Neuronal stem cell (in vitro differentiated cells): Measurements from ENCODE around the gene CREB3.
A peak's percentile ranks its signal among the peaks of the same experiment; 100 is the strongest.

Experiments used
- DNase-seq: peaks from one replicate; pipeline ENCODE4 v3.0.0-alpha.2; 2013; ENCODE audit warnings: low spot score
- H2AFZ ChIP-seq: one replicate; pipeline ENCODE4 v1.6.1; 2013; ENCODE audit warnings: mild to moderate bottlenecking, low read length, inconsistent platforms
- H2AK5ac ChIP-seq: 2 replicates; pipeline ENCODE4 v1.6.1; 2013; ENCODE audit warnings: low read depth, mild to moderate bottlenecking, inconsistent platforms, low read length, moderate library complexity, mixed read lengths
- H2BK120ac ChIP-seq: 2 replicates; pipeline ENCODE4 v1.6.1; 2013; ENCODE audit warnings: low read depth, mild to moderate bottlenecking, inconsistent platforms, low read length, moderate library complexity, mixed read lengths
- H2BK12ac ChIP-seq: one replicate; pipeline ENCODE4 v1.6.1; 2013; ENCODE audit warnings: low read length, inconsistent platforms
- H2BK15ac ChIP-seq: 2 replicates; pipeline ENCODE4 v1.6.1; 2013; ENCODE audit warnings: mild to moderate bottlenecking, low read length, inconsistent platforms, mixed read lengths
- H2BK5ac ChIP-seq: one replicate; pipeline ENCODE4 v1.6.1; 2013; ENCODE audit warnings: inconsistent platforms, mild to moderate bottlenecking, low read length, moderate library complexity
- H3K14ac ChIP-seq: one replicate; pipeline ENCODE4 v1.6.1; 2013; ENCODE audit warnings: low read length, inconsistent platforms
- H3K18ac ChIP-seq: 2 replicates; pipeline ENCODE4 v1.6.1; 2013; ENCODE audit warnings: low read length, inconsistent platforms
- H3K23ac ChIP-seq: 2 replicates; pipeline ENCODE4 v1.6.1; 2013; ENCODE audit warnings: low read depth, mild to moderate bottlenecking, mixed read lengths, low read length, inconsistent platforms; ENCODE audit not compliant: poor library complexity
- H3K27ac ChIP-seq: replicated peaks from 3 replicates; pipeline ENCODE4 v1.5.1; 2013; ENCODE audit warnings: low read length, inconsistent platforms
- H3K27me3 ChIP-seq, 3 experiments: 2 replicates each; pipeline ENCODE4 v1.6.1; 2013; ENCODE audit warnings: low read length in 3 of 3, mild to moderate bottlenecking in 2 of 3, inconsistent platforms in 1 of 3, low read depth in 1 of 3, mixed read lengths in 1 of 3, moderate library complexity in 1 of 3; ENCODE audit not compliant: control insufficient read depth in 3 of 3, insufficient read depth in 3 of 3
- H3K36me3 ChIP-seq, 2 donors: replicated peaks in 1 of 2; 2 replicates each; pipeline ENCODE4 v1.6.1; 2013; ENCODE audit warnings: low read length in 2 of 2; ENCODE audit not compliant: control insufficient read depth in 2 of 2, insufficient read depth in 2 of 2
- H3K4ac ChIP-seq: 2 replicates; pipeline ENCODE4 v1.6.1; 2013; ENCODE audit warnings: inconsistent platforms, mild to moderate bottlenecking, low read length, moderate library complexity
- H3K4me1 ChIP-seq, 2 donors: 1 replicate in 1 of 2; 2 replicates in 1 of 2; pipeline ENCODE4 v1.6.1; 2013; ENCODE audit warnings: low read length in 2 of 2, low read depth in 1 of 2; ENCODE audit not compliant: control insufficient read depth in 2 of 2, insufficient read depth in 1 of 2
- H3K4me2 ChIP-seq: one replicate; pipeline ENCODE4 v1.6.1; 2013; ENCODE audit warnings: mild to moderate bottlenecking, low read length, inconsistent platforms; ENCODE audit not compliant: insufficient read depth, poor library complexity, severe bottlenecking
- H3K4me3 ChIP-seq, 2 donors: 2 replicates each; pipeline ENCODE4 v1.5.1; 2013; ENCODE audit warnings: low read length in 2 of 2, mild to moderate bottlenecking in 2 of 2, inconsistent platforms in 1 of 2, moderate library complexity in 1 of 2
- H3K79me1 ChIP-seq: one replicate; pipeline ENCODE4 v1.6.1; 2013; ENCODE audit warnings: low read depth, mild to moderate bottlenecking, inconsistent platforms, low read length, moderate library complexity
- H3K9ac ChIP-seq: one replicate; pipeline ENCODE4 v1.6.1; 2013; ENCODE audit warnings: mild to moderate bottlenecking, low read depth, low read length, inconsistent platforms; ENCODE audit not compliant: poor library complexity
- H3K9me3 ChIP-seq, 2 donors: replicated peaks in 1 of 2; 2 replicates each; pipeline versions ENCODE3 to v1.6.1; 2013; ENCODE audit warnings: low read length in 2 of 2, mild to moderate bottlenecking in 2 of 2, inconsistent platforms in 1 of 2, low read depth in 1 of 2, mixed read lengths in 1 of 2, moderate library complexity in 1 of 2; ENCODE audit not compliant: control insufficient read depth in 2 of 2, insufficient read depth in 1 of 2
- H4K8ac ChIP-seq: one replicate; pipeline ENCODE4 v1.6.1; 2013; ENCODE audit warnings: low read depth, mild to moderate bottlenecking, inconsistent platforms, low read length, moderate library complexity
- H4K91ac ChIP-seq: one replicate; pipeline ENCODE4 v1.6.1; 2013; ENCODE audit warnings: low read length, low read depth, mild to moderate bottlenecking, inconsistent platforms; ENCODE audit not compliant: poor library complexity
- WGBS, 2 donors: extraction: QIAGEN DNeasy Blood & Tissue Kit; methylation state at CpG; one replicate each; pipeline ENCODE4 v1.1.7; 2013; ENCODE audit warnings: missing lambda C conversion rate in 2 of 2, mixed read lengths in 1 of 2; ENCODE audit not compliant: insufficient read length in 2 of 2, insufficient replicate concordance in 1 of 2; ENCODE audit errors: extremely low coverage in 2 of 2; 5-methylcytosine and 5-hydroxymethylcytosine counted together

CREB3 gene

GRCh38 chr9:35729700-35730485 lies 2.6 kb upstream of the CREB3 start:
- WGBS, 2 donors: no CpG with 5 or more reads among the region's 6 CpGs
- Histone ChIP-seq H3K14ac (no peak overlapping the region), H2BK15ac (no peak overlapping the region), H3K4me1 (peaks cover 46 to 48% of the 10 kb centered on the region in 2 donors), H3K4me3 (peak overlapping the region in 1 of 2 donors; percentile 74), H2BK12ac (no peak overlapping the region), H2AFZ (no peak overlapping the region), H3K23ac (no peak overlapping the region), H4K8ac (no peak overlapping the region), H3K4me2 (peak overlapping the region; percentile 22), H3K79me1 (peaks cover 3% of the 10 kb centered on the region), H3K9me3 (no peaks in the 10 kb centered on the region), H2AK5ac (no peak overlapping the region), H2BK5ac (no peak overlapping the region), H3K4ac (no peak overlapping the region), H3K9ac (no peak overlapping the region), H3K27ac (peak overlapping the region; percentile 30), H2BK120ac (no peak overlapping the region), H4K91ac (no peak overlapping the region), H3K36me3 (peaks cover 9 to 46% of the 10 kb centered on the region in 2 donors), H3K18ac (no peak overlapping the region), H3K27me3 (no peaks in the 10 kb centered on the region)
- peak; percentile 31 for DNase-seq

- Histone ChIP-seq H3K4me1 (peaks cover 46 to 48% of the 10 kb centered on the region in 2 donors), H3K4me2 (peak overlapping the region; percentile 29), H3K27ac (peak overlapping the region; percentile 1), H2BK12ac (no peak overlapping the region), H2BK120ac (no peak overlapping the region), H3K4ac (no peak overlapping the region), H3K23ac (no peak overlapping the region), H2BK15ac (no peak overlapping the region), H3K9me3 (no peaks in the 10 kb centered on the region), H3K14ac (no peak overlapping the region), H3K4me3 (peak overlapping the region in 1 of 2 donors; percentile 74), H3K18ac (no peak overlapping the region), H3K27me3 (no peaks in the 10 kb centered on the region), H2AFZ (no peak overlapping the region), H3K9ac (no peak overlapping the region), H3K36me3 (peaks cover 8 to 46% of the 10 kb centered on the region in 2 donors), H2BK5ac (no peak overlapping the region), H4K8ac (no peak overlapping the region), H2AK5ac (no peak overlapping the region), H3K79me1 (peaks cover 3% of the 10 kb centered on the region), H4K91ac (no peak overlapping the region)
- DNase-seq: no peak
- 100% methylated on average over 1 to 2 of the region's 2 CpGs for WGBS, 2 donors
Observed at GRCh38 chr9:35730486-35730854, 2.0 kb upstream of the CREB3 start.

DNA sequence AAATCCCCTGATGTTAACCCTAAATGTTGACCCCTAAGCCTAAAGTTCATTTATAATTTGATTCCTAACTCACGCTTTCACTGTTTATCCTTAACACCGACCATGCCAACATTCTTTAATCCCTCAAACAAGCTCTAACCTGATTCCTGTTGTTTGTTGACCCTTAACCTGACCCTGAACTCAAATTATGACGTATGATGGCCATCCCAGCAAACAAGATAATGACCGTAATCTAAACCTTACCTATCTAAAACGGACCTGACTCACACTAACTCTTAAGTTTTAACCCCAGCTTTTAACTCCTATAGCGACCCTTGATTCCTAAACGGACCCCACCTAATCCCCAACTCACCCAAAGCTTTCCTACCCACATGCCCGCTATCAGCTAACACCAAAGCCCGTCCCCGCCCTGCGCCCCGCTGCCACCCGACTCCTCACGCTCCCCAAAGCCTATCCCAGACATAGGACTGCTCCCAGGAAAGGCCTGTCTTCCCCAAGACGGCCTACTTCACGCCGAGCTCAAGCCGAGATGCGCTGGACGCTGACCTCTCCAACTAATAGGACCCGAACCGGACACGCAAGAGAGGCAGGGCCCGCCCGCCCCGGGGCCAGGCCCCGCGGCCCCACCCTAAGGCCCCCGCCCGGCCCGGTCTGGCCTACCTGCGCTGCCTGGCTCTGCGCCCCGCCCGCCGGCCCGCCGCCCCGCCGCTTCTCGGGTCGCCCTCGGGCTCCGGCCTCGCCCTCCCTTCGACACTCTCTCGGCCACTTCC lies 866 bp upstream of the CREB3 start:
- H3K23ac ChIP-seq: peak overlapping the region; percentile 37
- peaks cover 3% of the 10 kb centered on the region for H3K79me1 ChIP-seq
- no peak overlapping the region for H4K8ac ChIP-seq
- H3K4me2 ChIP-seq: peak overlapping the region; percentile 58
- H3K18ac ChIP-seq: peak overlapping the region; percentile 91
- peak; percentile 24 for DNase-seq
- no peak overlapping the region for H2BK12ac ChIP-seq
- H3K9me3 ChIP-seq: no peaks in the 10 kb centered on the region
- peak overlapping the region; percentile 96 for H3K9ac ChIP-seq
- H2BK15ac ChIP-seq: peak overlapping the region; percentile 19
- H2AK5ac ChIP-seq: peak overlapping the region; percentile 20
- no CpG with 5 or more reads among the region's 47 CpGs for whole genome bisulfite sequencing, 2 donors
- peak overlapping the region; percentile 98 for H3K27ac ChIP-seq
- H3K4me1 ChIP-seq: peaks cover 45 to 49% of the 10 kb centered on the region in 2 donors
- H2BK120ac ChIP-seq: no peak overlapping the region
- no peak overlapping the region for H2BK5ac ChIP-seq
- H3K14ac ChIP-seq: no peak overlapping the region
- H2AFZ ChIP-seq: peak overlapping the region; percentile 90
- H3K36me3 ChIP-seq: peaks cover 18 to 49% of the 10 kb centered on the region in 2 donors
- H3K4ac ChIP-seq: no peak overlapping the region
- H3K4me3 ChIP-seq: peak overlapping the region; percentile 74 to 97
- no peak overlapping the region for H4K91ac ChIP-seq
- H3K27me3 ChIP-seq: no peaks in the 10 kb centered on the region
